Lung microvascular endothelial cell (primary cell): ENCODE measurements around the gene FGF16. TPM values are rescaled to one million over a fixed set of nuclear protein-coding genes. Genes with fewer than 3 reads are reported as not detected.
"Not testable (repeated sequence)": the region's sequence is repeated elsewhere in the genome, so short reads cannot be mapped to it uniquely, and the experiment has no call there.

Source experiments
- DNase-seq, 2 donors: peaks; one replicate each; pipeline versions ENCODE4 v3.0.0 to v3.0.0-alpha.2; 2010; ENCODE audit warnings: low read depth in 2 of 2
- total RNA-seq: library from RNA; depleted of rRNA; stranded (reverse); fragments of >200 nt; gene quantifications from 2 replicates; pipeline ENCODE4 v1.2.1, GENCODE V29; 2014

The FGF16 gene
- 0.20 and 0.22 TPM in 2 replicates for total RNA-seq

DNA sequence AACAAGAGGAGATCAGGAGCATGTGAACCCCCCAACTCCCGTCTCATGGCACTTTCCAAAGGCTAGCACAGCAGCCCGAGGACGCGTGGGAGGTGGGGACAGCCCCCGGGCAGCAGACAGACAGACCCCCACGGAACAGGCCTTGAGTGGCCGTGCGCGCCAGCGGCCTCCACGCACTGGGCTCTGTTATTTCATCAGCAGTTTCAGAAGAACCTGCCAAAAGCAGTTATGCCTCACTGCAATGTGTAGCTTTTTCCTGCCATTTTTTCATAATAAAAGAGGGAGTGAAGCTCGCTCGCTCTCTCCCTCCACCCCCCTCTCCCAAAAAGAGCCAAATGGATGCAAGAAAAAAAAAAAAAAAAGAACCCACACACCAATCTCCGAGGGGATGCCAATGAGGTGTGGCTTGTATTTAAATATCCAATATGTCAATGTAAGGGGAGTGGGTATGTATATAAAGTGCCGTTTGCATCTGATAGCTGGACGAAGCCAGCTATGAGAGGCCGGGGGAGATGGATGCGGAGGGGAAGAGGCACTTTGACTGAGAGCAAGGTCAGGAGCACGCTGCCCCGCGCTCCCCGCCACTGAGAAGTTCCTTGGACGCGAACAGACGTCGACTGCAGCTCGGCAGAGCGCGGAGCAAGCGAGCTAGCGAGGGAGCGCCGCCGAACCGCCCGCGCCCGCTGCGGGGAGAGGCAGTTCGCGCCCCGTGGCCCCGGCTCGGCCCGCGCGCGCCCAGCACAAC lies at the start of gene FGF16:
FGF16 (plus strand) TSS at position 482 of the 745 bp plus-strand sequence. CDS start 286 bp downstream, outside the sequence.
- DNase-seq, result peak in 1 of 2 donors; percentile 36

DNA sequence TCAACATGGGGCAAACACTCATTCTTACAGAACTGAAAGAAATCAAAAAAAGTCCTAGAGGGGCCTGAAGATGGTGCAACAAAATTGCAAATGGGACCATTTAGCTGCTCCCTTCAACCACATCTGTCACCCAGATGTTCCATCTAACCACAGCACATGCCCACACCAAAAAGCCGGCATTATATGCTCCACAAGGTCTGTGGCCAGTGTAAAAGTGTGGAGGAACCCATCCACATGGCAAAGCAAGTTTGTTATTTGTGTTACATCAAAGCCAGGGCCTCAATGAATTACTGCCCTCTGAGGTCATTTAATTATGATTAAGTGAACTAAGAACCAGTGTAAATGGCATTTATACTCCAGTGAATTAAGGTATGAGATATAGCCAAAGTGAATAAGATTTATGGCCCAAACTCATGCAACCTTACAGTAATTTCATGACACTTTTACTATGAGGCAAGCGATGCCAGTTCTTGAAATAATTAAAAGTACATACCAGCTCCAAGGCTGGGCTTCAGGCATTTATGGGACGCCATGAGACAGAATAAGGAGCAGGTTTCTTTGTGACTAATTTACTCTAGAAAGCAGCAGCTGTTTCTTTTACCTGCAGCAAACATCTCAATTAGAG lies 48.7 kb upstream of the FGF16 start:
- DNase-seq, result no peak

GRCh38 chrX:77404419-77404818 lies 42.8 kb upstream of the FGF16 start:
- no peak for DNase-seq

DNA sequence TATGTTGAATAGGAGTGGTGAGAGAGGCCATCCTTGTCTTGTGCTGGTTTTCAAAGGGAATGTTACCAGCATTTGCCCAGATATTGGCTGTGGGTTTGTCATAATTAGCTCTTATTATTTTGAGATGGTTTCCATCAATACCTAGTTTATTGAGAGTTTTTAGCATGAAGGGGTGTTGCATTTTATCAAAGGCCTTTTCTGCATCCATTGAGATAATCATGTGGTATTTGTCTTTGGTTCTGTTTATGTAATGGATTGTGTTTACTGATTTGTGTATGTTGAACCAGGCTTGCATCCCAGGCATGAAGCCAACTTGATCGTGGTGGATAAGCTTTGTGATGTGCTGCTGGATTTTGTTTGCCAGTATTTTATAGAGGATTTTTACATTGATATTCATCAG lies 39.4 kb upstream of the FGF16 start:
- not testable (repeated sequence) for DNase-seq

DNA sequence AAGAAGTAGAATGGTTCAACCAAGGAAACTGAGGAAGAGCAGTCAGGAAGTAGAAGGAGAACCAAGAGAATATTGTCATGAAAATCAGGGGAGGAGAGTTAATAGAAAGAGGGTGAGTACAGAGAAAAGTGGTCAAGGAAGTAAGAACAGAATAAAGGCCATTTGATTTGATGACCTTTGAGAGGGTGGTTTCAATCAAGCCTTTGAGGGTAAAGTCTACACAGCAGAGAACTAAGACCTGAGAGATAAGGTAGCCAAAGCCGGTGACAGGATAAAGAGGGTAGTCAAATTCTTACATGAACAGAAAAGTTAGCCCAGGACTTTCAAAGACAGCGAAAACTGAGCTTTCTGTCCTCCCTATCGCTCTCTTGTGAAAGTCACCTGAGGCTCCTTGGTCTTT lies 34.6 kb upstream of the FGF16 start:
- DNase-seq, result no peak

- DNase-seq, result peak in 1 of 2 donors; percentile 35
Observed at GRCh38 chrX:77415161-77415560, 32.0 kb upstream of the FGF16 start.

GRCh38 chrX:77415882-77416281 lies 31.3 kb upstream of the FGF16 start:
- peak in 1 of 2 donors; percentile 10 for DNase-seq

- no peak for DNase-seq
Observed at GRCh38 chrX:77422891-77423648, 24.1 kb upstream of the FGF16 start.

- peak in 1 of 2 donors; percentile 42 for DNase-seq
Observed at GRCh38 chrX:77426811-77427210, 20.4 kb upstream of the FGF16 start.

DNA sequence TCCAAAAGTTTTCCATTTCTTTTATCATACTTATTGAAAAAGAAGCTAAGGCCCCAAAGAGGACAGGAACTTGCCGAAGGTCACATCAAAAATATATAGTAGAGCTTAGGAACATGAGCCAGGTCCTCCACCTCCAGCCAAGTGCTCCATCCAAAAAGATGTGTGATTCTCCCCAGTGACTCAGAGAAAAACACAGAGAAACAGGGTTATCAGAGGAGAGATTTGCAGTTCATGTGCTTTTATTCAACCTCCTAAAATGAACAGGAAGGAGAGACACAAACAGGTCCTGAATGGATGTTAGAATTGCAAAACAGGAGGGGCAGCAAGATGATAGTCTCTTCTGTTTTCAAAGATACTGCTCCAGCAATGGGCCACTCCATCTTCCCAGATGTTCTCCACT lies 19.6 kb upstream of the FGF16 start:
- no peak for DNase-seq

DNA sequence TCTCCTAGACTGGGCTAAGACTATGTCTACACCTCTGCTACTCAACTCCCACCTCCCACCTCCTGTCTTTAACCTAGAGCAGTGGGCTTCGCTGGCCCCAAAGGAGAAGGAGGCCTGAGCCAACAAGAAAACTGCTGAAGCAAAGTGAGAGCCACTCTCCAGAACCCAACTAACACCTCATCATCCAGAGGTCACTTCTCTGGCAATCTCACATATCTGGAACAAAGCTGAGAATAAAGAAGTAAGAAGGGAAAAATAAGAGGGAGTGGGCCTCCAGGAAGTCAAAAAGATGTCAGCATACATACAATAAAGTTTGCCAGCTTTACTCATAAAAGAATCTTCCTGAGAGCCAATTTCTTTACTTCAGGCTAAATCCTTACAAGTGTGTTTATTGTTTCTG lies 18.6 kb upstream of the FGF16 start:
- DNase-seq, result no peak

DNA sequence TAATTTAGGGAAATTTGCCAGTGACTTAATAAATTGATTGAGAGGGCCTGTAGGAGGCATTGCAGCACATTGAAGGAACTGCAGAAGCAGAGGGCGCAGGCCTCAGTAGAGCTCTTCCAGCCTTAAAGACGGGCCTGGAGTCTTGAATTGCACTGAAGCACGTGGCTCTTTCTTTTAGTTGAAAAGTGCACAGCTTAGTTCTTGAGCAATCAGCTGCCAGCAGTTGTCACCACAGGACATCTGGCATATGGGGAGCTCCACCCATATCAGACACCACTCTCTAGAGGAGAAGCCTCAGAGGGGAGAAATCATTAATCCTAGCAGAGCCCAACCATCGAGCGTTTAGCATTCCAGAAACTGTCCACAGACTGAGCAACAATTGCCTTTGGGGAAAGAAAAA lies 16.0 kb upstream of the FGF16 start:
- DNase-seq, result no peak

- no peak for DNase-seq
Observed at GRCh38 chrX:77433001-77433400, 14.2 kb upstream of the FGF16 start.

- DNase-seq, result peak in 1 of 2 donors; percentile 31
Observed at GRCh38 chrX:77434962-77435361, 12.2 kb upstream of the FGF16 start.

GRCh38 chrX:77436271-77436670 lies 10.9 kb upstream of the FGF16 start:
- no peak for DNase-seq

DNA sequence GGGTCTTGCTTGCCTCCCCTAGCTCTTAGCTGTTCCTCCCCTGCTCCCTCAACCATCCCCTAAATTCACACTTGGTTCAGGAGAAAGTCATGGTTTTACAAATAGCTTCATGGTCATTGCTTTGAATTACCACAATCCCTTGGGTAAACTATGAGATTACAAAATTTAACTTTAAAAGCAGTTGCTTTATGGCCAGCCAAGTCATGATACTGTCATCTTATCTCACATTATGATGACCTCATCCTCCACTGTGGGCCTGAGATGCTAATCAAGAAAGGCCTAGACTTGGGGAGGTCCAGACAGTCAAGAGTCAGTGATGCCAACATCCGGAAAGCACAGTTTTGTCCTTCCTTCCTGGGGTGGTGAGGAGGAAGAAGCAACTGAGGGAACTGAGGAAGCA lies 10.5 kb upstream of the FGF16 start:
- DNase-seq, result peak in 1 of 2 donors; percentile 46

DNA sequence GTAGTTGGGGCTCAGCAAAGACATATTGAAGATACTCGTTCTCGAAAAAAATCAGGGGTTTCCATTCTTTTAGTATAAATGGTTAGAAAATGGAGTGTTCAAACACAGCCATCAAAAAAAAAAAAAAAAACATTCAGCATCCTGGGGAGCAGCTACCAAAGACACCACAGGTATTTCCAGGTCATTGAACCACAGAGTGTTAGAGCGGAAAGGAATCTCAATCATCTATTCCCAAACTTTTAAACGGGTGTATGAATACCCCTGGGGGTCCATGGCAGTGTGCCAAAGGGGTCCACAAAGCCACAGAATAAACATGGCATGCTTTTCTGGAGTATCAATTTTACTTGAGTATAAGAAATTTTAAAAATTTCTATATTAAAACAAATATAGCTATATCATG lies 6.9 kb upstream of the FGF16 start:
- DNase-seq, result no peak

- DNase-seq, result no peak
Observed at GRCh38 chrX:77441033-77441432, 6.2 kb upstream of the FGF16 start.

- no peak for DNase-seq
Observed at GRCh38 chrX:77441479-77441878, 5.7 kb upstream of the FGF16 start.

GRCh38 chrX:77442728-77443127 lies 4.5 kb upstream of the FGF16 start:
- DNase-seq, result peak in 1 of 2 donors; percentile 94

DNA sequence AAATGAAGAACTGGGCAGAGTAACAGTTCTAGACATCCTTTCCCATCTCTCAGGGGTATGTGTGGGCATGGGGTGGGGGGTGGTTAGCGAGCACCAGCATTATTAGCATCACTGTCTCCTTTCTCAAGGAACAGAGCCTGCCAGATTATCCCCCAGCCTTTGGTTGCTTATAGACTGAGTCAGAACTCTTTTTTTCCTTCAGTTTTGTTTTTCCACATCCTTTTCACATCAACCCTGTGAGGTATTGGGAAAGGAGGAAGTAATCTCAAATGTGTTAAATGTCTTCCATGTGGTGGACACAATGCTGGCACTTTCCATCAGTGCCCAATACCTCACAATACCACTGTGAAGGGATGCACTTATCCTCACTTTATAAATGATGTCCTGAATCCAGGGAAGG lies 3.1 kb upstream of the FGF16 start:
- peak in 1 of 2 donors; percentile 25 for DNase-seq

DNA sequence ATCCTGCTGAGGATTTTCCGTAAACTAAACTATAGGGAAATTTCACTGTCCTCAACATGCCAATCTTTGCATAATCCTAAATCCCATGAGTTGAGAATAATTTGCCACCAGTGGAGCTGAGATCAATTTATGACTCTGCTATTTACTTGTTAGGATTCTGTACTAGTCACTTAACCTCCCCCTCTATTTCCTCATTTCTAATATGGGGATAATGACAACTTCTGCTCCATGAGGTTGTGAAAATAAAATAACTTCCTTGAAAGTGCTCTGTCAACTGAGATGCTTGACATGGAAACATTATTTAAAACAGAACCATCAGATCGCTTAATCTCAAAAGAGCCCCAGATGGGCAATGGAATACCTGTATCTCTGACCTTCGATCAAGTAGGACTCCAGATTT lies 2.6 kb upstream of the FGF16 start:
- DNase-seq, result no peak
